HG03469 (cell line): ENCODE measurements around the gene DYNLT2B.
"Not testable (repeated sequence)": the region's sequence is repeated elsewhere in the genome, so short reads cannot be mapped to it uniquely, and the experiment has no call there.

Experiments
- ATAC-seq: cut with Tn5 transposase; IDR thresholded peaks from one replicate; pipeline ENCODE4 v1.9.1; 2021; ENCODE audit warnings: mild to moderate bottlenecking, moderate library complexity, moderate number of reproducible peaks; ENCODE audit not compliant: unreplicated experiment

The DYNLT2B gene

DNA sequence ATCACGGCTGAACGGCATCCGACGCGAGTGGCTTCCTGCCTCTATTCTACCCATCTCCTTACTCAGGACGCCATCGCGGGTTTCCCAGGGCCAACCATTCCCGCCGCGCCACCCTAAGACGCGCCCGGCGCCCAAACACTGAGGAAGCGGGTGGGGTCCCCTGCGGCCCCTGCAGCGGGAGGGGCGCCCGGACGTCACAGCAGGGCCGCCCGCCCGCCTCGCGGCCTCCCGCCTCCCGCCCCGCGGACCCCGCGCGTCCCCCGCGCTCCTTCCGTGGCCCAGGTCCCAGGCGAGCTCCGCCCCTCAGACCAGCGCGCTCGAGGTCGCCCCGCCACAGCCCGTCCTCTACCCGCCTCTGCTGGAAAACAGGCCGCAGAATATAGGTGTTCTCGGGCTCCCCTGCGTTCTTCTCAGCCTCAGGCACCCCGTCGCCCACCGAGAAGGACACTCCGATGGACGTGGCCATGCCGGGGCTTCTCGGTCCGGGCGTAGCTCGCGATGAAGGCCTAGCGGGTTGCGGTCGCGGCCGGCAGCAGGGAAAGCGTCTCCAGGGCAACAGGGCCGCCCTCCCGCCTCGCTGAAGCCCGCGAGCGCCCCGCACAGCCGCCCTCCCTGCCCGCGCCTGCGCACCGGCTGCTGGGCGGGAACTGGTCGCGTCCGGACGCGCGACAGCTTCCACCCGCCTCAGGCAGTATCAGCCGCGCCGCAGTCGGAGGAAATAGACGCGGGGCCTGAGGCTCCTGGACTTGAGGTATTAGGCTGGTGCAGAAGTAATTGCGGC lies at the start of gene DYNLT2B:
Gene DYNLT2B (minus strand): TSS at position 554 of the 781 bp plus-strand sequence. CDS start 88 bp downstream, at position 466.
- no peak for ATAC-seq

DNA sequence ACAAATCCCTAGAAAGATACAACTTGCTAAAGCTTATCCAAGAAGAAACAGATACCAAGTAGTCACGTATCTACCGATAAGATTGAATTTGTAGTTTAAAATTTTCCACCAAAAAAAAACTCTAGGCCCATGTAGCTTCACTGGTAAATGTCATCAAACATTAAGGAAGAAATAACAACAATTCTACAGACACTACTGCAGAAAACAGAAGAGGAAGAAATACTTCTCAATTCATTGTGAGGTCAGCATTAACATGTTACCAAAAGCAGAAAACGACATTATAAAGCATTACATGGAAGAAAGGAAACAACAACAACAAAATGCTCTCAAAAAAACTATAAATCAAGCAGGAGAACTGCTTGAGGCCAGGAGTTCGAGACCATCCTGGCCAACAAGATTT lies 47.7 kb upstream of the DYNLT2B start:
- no peak for ATAC-seq

DNA sequence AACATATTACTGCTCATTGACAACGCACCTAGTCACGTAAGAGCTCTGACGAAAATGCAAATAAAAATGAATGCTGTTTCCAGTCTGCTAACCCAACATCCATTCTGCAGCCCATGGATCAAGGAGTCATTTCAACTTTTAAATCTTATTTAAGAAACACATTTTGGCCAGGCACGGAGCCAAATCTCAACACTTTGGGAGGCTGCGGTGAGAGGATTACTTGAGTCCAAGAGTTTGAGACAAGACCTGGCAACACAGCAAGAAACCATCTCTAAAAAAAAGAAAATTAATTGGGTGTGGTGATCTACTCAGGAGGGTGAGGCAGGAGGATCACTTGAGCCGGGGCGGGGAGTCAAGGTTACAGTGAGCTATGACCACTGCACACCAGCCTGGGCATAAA lies 42.5 kb upstream of the DYNLT2B start:
- no peak for ATAC-seq

- ATAC-seq = not testable (repeated sequence)
Observed at GRCh38 chr3:196358540-196358939, 40.5 kb upstream of the DYNLT2B start.

- ATAC-seq = no peak
Observed at GRCh38 chr3:196357905-196358304, 39.9 kb upstream of the DYNLT2B start.

DNA sequence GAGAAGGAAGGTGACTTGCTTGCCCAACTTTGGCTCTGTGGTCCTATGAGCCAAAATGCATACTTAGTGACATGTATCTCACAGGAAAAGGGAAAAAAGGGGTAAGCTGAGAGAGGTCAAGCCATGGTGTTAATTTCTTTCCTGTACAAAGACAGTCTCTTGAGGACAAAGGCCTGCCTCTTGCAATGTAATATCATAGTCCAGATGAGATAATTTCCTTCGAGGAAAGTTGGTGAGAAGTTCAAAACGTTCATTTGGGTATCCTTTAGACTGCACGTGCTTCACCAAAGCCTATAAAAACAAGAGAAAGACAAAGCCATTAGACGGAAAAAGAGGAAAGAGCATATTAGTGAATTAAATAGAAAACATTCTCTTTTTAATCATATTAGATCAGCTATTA lies 38.5 kb upstream of the DYNLT2B start:
- no peak for ATAC-seq

DNA sequence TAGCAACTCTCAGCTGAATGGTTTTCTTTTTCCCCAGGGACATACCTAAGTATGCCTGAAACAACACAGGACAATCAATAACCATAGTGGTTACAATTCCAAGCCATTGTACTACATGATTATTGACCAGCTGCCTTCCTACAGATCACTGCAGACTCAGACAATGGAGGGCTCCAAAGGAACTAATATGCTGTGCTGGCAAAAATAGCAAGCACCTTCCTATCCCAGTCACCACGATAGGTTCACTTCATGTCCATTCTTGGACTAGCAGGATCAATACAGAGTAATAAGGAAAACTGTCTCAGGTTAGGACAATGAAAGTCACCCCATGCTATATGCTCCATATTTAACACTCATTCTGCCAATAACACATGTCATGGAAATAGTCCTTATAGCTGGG lies 37.6 kb upstream of the DYNLT2B start:
- no peak for ATAC-seq

- no peak for ATAC-seq
Observed at GRCh38 chr3:196354132-196354531, 36.1 kb upstream of the DYNLT2B start.

GRCh38 chr3:196351541-196351940 lies 33.5 kb upstream of the DYNLT2B start:
- ATAC-seq = no peak

- ATAC-seq = no peak
Observed at GRCh38 chr3:196350067-196350466, 32.0 kb upstream of the DYNLT2B start.

DNA sequence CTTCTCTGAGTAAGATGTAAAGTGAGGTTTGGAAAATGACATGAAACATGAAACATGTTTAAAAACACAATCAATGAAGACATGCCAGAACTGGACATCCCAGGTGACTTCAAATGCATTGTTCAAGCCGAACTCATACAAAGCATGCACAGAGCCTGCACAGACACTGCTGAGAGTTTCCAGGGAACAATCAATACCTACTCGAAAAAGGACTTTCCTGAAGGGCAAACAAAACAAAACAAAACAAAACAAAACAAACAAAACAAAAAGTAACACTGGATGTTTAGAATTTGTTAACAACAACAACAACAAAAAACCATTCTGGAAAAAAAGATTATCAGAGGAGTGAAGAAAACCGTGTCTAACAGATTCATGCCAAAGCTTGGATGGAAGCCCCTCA lies 30.7 kb upstream of the DYNLT2B start:
- no peak for ATAC-seq

DNA sequence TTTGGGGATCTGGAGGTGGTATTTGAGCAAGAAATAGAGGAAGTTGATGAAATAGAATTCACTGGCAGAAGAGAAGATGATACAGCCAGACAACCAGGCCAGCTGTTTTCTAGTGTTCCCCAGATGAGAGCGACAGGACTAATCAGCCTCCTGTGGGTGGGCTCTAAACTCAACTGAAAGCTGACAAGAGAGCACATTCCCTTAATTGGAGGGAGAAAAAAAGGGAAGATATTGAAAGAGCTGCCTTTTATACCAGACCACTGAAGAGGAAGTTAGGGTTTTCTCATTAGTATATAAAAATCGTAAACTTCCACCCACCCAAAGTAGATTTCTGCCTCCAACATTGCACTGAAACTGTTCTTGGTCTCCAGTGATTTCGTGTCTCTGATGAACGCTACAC lies 26.6 kb upstream of the DYNLT2B start:
- ATAC-seq = no peak

DNA sequence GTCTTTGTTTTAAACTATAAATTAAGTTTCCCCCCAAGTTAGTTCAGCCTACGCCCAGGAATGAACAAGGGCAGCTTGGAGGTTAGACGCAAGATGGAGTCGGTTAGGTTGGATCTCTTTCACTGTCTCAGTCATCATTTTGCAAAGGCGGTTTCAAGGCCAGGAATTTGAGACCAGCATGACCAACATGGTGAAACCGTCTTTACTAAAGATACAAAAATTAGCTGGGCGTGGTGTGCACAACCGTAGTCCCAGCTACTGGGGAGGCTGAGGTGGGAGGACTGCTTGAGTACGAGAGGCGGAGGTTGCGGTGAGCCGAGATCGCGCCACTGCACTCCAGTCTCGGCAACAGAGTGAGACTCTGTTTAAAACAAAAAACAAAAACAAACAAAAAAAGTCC lies 25.9 kb upstream of the DYNLT2B start:
- not testable (repeated sequence) for ATAC-seq

DNA sequence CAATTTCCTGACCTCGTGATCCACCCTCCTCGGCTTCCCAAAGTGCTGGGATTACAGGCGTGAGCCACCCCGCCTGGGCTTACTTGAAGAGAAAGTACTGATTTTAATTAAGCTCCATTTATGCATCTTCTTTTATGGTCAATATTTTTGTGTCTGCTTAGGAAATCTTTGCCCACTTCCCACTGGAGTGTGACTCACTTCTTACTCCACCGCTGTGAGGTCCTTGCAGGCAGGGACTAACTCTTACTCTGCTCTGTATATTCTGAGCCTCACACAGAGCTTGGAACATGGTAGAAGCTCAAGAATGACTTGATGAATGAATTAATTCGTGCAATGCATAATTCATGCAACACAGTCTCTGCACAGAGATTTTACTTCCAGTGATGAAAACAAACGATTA lies 23.1 kb upstream of the DYNLT2B start:
- no peak for ATAC-seq

- no peak for ATAC-seq
Observed at GRCh38 chr3:196340466-196340865, 22.4 kb upstream of the DYNLT2B start.

GRCh38 chr3:196339493-196340254 lies 21.6 kb upstream of the DYNLT2B start:
- no peak for ATAC-seq

- no peak for ATAC-seq
Observed at GRCh38 chr3:196339044-196339443, 21.0 kb upstream of the DYNLT2B start.

- no peak for ATAC-seq
Observed at GRCh38 chr3:196336319-196337145, 18.5 kb upstream of the DYNLT2B start.

DNA sequence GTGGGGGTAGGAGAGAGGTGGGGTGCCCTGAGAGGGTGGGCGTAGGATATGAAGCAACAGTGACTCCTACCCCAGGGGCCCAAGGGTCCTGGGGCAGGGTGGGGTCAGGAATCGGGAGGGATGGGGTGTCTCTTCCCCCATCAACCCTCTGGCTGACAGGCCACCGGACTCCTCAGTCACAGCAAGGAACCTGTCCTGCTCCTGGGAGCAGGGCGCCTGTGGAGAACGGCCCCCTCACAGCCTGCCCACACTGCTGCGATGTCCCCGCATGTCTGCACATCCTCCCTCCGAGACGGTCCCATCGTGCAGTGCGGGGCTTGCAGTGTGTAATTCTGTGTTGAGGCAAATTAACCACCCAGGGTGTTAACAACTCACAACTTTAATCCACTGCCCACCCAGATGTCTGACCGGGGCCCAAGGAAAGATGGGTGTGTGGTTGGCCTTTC lies 17.5 kb upstream of the DYNLT2B start:
- no peak for ATAC-seq

GRCh38 chr3:196334982-196335381 lies 16.9 kb upstream of the DYNLT2B start:
- no peak for ATAC-seq

DNA sequence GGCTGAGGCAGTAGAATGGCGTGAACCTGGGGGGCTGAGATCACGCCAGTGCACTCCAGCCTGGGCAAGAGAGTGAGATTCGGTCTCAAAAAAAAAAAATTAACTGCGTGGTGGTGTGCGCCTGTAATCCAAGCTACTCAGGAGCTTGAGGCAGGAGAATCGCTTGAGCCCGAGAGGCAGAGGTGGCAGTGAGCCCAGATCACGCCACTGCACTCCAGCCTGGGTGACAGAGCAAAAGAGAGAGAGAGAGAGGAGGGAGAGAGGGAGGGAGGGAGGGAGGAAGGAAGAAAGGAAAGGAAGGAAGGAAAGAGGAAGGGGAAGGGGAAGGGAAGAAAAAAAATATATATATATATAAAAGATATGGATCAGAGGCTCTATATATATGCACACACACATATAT lies 14.1 kb upstream of the DYNLT2B start:
- no peak for ATAC-seq
